ENCODE results near the gene ZNF512B.
"Not testable (repeated sequence)": the region's sequence is repeated elsewhere in the genome, so short reads cannot be mapped to it uniquely, and the experiment has no call there.

The ZNF512B gene

GRCh38 chr20:63931735-63932134, 38.0 kb downstream of the ZNF512B start:
- DNase-seq = no peak

- no peak for DNase-seq
Observed at GRCh38 chr20:63930971-63931553, 38.7 kb downstream of the ZNF512B start.

- DNase-seq = not testable (repeated sequence)
Observed at GRCh38 chr20:63929473-63929883, 40.3 kb downstream of the ZNF512B start.

DNA sequence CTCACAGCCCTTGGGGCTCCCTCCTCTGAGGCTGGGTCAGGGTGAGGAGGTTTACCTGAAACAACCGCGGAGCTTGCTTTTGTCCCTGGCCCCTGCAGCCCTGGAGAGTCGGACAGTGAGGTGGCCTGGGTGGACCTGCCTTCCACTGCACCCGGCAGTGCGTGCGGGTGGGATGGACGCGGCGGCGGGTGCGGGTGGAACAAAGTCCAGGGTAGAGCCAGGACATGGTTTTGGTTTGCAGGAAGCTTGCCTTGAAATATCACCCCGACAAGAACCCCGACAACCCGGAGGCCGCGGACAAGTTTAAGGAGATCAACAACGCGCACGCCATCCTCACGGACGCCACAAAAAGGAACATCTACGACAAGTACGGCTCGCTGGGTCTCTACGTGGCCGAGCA, 40.7 kb downstream of the ZNF512B start:
- no peak for DNase-seq

DNA sequence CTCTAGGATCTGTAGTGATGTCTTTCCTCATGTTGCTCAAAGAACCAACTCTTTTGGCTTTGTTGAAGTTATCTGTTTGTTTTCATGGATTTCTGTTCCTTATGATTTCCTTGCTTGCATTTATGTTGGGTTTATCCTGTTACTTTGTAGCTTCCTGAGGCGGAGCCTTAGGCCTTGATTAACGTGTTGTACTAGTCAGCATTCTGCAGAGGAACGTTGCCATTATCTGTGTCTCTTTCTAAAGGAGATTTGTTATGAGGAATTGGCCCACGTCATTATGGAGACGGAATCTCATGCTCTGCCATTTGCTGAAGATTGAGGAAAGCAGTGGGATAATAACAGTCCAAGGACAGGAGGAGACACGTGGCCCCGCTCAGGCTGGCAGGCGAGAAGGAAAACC, 43.4 kb downstream of the ZNF512B start:
- no peak for DNase-seq

DNA sequence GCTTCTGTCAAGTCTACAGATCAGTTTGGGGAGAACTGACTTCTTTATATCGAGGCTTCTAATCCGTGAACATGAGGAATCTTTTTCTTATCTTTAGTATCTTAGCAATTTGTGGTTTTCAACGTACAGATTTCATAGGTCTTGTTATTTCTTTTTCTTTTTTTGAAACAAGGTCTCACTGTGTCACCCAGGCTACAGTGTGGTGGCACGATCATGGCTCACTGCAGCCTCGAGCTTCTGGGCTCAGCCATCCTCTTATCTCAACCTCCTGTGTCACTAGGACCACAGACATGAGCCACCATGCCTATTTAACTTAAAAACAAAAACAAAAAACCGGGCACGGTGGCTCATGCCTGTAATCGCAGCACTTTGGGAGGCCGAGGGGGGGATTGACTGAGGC, 45.5 kb downstream of the ZNF512B start:
- DNase-seq = no peak

DNA sequence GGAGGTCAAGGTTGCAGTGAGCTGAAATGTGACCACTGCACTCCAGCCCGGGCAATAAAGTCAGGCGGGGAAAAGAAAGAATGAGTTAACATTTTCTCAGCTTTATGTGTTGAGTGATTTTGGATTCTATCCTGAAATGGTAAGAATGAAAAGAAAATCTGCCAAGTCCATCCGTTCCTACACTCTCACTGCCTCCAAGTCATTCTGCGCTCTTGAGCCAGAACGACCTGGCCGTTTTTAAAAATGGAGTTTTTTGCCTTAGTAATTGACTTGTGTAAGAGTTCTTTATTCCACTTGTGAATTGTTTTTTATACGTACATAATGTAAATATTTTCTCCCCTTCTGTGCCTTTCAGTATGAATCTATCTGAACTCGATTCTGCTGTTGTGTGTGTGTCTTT, 46.1 kb downstream of the ZNF512B start:
- DNase-seq = no peak

- DNase-seq = no peak
Observed at GRCh38 chr20:63920226-63920625, 49.5 kb downstream of the ZNF512B start.

GRCh38 chr20:63919130-63919529, 50.6 kb downstream of the ZNF512B start:
- DNase-seq = no peak

DNA sequence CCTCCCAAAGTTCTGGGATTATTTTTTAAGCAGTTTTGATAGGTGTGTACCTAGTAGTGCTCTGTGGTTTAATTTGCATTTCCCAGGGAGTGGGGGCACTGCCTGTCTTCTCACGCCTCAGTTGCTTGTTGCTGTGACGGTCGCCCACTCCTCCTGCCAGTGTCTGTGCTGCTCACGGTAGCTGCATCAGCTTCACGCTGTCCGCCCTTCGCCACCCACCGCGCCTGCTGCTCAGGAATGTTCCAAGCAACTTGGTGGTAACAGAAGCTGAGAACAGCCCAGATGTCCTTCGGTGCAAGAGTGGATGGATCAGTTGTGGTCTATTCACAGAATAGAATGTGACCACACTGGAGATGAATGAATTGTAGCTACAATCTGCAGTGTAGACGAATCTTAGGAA, 51.9 kb downstream of the ZNF512B start:
- no peak for DNase-seq

DNA sequence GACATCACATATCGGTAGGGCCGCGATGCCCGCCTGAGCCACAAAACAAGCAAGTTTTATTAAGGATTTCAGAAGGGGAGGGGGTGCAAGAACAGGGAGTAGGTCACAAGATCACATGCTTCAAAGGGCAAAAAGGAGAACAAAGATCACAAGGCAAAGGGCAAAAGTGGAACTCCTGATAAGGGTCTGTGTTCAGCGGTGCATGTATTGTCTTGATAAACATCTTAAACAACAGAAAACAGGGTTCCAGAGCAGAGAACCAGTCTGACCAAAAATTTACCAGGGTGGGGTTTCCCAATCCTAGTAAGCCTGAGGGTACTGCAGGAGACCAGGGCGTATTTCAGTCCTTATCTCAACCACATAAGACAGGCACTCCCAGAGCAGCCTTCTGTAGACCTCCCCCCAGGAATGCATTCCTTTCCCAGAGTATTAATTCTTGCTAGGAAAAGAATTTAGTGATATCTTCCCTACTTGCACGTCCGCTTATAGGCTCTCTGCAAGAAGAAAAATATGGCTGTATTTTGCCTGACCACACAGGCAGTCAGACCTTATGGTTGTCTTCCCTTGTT, 53.3 kb downstream of the ZNF512B start:
- not testable (repeated sequence) for DNase-seq

DNA sequence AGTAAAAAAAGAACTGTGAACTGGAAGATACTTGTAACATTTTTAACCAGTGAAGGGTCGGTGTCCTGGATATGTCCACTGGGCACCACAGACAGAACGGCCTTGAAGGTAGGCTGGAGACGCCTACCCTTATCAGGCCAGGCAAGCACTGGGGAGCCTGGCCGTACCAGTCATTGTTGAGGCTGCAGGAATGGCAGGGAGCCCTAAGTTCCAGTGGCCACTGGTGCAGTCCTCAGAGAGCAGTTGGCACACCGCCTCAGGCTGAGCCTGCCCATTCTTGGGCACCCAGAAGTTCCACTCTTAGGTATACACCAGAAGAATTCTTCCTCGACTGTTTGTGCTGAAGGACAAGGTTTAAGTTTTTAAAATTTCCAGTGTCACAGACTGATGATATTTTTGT, 54.3 kb downstream of the ZNF512B start:
- DNase-seq = no peak

DNA sequence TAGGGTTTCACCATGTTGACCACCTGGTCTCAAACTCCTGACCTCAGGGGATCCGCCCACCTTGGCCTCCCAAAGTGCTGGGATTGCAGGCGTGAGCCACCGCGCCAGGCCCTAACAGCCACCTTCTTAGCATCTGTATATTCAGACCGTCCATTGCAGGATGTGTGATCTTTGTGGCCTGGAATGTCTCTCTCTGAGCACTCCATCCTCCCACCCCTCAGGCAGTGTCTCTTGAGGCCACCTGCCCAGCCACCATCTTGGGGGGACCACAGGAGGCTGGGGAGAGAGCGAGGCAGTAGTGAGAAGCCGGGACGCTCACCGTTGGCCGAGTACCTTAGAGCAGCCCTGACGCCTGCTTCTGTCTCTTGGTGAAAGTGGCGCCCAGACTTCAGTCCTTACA, 56.0 kb downstream of the ZNF512B start:
- DNase-seq = no peak

GRCh38 chr20:63911176-63911575, 58.6 kb downstream of the ZNF512B start:
- peak; percentile 12 for DNase-seq

GRCh38 chr20:63908008-63908682, 61.6 kb downstream of the ZNF512B start:
- no peak for DNase-seq

Measured in NCI-H2227 treated with DMSO at 0.1 percent for 48 hours (cell line).